DMS79 (cell line): ENCODE measurements around the gene RRAS2.
"Not testable (repeated sequence)": the region's sequence is repeated elsewhere in the genome, so short reads cannot be mapped to it uniquely, and the experiment has no call there.

ENCODE experiments used
- DNase-seq: peaks from one replicate; lab custom pipeline; 2025; lab: John Stamatoyannopoulos, UW

RRAS2 gene

DNA sequence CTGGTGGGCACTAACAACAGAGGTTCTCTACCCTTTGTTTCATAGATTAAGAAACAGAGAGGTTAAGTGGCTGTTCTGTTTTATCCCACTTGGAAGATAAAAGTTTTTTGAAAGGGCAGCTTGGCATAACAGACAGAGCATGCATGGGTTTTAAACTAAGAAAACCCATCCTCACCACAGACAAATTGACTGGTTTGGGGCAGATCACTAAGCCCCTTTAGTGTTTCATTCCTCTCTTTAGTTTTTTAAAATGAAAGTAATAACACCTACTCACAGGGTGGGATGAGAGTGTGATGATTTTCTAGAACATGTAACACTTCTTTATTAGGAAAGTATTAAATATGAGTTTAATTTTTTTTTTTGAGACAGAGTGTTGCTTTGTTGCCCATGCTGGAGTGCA is 12.3 kb upstream of the RRAS2 start:
- DNase-seq: no peak

DNA sequence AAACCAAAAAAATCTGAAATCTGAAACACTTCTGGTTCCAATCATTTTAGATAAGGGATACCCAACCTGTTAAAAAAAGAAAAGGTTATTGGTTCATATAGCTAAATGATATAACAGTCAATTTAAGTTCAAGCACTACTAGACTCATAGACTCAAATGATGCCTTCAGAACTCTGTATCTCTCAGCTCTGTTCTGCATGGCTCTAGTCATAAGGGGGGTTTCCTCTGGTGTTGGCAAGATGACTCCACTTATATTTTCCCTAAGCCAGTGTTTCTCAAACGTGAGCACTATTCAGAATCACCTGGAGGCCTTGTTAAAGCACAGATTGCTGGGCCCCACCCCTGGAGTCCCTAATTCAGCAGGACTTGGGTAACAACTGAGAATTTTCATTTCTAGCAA is 11.5 kb upstream of the RRAS2 start:
- DNase-seq: no peak

DNA sequence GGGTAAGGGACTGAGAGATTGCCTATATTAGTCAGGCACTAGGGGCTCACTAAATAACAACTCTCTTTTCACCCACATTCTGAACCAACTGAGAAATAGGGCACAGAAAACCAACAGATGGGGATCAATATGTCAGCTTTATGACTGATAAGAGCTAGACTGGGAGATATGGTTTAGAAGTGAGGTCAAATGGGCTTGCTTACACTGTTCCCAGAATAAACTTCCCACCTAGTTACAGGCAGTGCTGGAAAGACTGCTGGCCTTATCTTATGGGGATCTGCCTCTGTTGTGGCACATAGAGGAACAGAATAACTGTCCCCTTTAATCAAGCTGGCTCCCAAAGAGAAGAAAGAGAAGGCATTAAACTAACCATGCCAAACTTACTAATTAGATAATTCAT is 10.6 kb upstream of the RRAS2 start:
- DNase-seq: no peak

DNA sequence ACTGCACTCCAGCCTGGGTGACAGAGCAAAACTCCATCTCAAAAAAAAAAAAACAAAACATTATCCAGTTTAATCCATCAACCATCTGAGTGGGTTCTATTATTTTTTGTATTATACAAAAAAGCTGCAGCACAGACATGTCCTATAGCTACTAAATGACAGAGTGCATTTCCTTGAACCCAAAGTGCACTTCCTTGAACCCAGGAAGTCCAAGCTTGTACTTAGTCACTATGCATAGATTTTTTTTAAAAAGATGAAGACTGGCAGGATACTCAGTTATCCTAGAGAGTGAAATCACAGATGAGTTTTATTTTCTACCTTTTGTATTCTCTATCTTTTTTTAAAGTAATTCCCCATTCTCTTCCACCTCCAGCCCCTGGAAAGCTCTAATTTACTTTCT is 8.0 kb upstream of the RRAS2 start:
- no peak for DNase-seq

DNA sequence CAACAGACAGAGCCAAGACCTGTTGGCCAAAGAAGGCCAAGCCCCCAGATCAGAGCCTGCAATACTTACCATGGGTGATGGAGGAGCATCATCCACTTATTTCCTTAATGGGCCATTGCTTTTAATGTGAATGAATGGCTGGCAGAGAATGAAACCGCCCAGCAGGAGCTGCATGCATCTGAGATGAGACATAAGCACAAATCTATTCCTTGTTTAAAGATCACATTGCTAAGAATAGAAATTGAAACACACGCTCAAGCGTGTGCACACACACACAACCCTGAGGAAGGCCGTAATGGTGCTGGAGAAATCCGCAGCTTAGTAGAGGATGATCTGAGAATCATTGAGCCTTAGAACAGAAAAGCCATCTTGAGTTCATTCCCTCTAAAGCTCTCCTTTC is 5.3 kb upstream of the RRAS2 start:
- no peak for DNase-seq

DNA sequence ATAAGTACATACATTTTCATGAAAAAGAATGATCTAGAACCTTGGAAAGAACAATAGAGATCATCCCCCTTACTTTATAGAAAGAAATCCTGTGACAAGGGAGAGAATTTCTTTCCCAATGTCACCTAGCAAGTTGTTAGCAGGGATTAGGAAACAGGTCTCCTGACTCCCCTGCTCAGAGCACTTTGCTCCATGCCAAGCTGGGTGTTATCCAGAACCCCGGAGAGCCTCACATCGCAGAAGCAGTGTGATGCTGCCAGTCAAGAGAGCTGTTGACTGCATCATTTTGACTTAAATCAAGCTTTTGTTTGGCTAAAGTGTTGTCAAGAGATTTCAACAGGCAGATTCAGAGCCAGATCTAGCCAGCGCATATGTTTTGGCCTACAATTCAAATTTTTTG is 3.6 kb upstream of the RRAS2 start:
- no peak for DNase-seq

DNA sequence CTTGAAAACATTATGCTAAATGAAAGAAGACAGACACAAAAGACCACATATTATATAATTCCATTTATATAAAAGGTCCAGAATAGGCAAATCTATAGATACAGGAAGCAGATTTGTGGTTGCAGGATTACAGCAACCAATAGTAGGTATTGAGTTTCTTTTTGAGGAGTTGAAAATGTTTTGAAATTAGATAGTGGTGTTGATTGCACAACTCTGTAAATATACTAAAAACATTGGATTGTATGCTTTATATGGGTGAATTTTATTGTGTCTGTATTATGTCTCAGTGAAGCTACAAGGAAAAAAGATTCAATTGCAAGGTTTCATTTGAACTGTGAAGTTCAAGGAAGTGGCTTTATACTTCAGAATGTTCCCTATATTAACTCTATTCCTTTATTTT is 3.0 kb upstream of the RRAS2 start:
- no peak for DNase-seq

DNA sequence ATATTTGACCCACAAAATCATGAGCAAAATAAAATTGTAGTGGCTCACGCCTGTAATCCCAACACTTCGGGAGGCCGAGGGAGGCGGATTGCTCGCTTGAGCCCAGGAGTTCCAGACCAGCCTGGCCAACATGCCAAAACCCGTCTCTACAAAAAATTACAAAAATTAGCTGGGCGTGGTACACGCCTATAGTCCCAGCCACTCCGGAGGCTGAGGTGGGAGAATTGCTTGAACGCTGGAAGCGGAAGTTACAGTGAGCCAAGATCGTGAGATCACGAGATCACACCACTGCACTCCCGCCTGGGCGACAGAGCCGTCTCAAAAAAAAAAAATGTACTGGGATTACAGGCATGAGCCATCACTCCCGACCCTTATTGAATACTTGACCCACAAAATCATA is 2.0 kb upstream of the RRAS2 start:
- no peak for DNase-seq

DNA sequence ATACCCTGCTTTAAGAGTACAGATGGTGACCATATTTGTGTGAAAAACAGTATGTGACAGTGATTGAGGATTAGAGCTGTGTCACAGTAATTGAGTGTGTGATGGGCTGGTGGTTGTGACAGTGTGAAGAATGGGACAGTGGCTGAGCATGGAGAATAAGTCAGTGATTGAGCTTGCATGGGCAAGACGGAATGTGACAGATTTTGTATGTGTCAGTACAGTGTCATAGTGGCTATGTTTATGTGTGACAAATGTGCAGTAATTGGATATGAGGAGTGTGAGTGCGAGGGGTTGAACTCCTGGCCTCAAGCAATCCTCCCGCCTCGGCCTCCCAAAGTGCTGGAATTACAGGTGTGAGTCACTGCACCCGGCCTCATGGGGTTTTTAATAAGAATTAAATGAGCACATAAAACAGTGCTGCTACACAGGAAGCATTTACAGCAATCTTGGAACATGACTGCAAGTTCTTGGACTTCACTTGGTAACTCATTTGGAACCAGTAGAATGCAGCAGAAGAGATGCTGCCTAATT is 583 bp upstream of the RRAS2 start:
- no peak for DNase-seq

DNA sequence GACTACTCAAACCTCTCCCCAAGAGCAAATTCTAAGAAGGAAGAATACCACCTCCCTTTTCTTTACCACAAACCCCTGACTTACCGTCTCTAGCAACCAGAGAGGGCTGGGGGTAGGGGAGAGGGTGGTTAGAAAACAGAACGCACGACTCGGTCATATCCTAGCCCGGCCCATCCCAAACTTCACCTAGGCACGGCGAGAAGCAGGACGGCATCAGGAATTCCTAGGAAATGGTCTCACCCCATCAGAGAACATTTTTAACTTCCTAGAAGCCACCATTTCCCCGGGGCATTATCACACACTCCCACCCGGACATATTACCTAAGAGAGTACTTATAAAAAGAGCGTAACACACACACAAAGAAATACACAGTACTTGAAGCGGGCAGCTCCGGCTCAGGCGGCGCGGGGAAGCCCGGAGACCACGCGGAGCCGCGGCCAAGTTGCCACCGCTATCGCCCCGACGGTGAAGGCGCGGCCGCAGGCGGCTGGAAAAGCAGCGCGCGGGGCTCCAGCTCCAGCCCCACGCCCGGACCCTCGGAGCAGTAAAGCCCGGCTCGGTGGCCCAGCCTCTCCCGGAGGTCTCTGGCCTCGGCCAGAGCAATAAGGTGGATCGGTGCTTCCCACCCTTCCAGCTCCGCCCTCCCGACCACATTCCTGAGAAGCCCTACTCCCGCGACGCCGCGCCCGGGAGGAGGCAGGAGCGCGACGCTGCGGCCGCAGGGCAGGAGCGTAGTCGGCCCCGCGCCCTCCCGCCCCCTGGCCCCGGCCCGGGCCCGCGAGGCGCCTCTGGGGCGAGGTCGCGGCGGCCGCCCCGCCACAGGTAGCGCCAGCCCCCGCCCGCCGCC is 878 bp downstream of the RRAS2 start:
- DNase-seq: no peak

DNA sequence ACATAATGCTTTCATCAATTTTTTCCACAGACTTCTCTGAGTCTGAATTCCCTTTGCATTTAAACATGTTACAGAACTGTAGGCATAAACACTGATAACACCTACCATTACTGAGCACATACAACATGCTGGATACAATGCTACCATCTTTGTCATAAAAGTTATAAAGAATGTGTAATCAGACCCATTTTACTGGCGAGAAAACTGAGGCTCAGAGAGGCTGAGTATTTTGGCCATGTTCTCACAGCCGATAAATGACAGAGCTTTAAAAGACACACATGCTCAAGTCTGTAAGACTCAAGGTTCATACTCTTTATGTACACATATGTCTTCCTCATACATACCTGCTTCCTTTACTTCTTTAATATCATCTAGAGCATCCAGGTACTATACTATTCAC is 2.6 kb downstream of the RRAS2 start:
- DNase-seq: no peak

DNA sequence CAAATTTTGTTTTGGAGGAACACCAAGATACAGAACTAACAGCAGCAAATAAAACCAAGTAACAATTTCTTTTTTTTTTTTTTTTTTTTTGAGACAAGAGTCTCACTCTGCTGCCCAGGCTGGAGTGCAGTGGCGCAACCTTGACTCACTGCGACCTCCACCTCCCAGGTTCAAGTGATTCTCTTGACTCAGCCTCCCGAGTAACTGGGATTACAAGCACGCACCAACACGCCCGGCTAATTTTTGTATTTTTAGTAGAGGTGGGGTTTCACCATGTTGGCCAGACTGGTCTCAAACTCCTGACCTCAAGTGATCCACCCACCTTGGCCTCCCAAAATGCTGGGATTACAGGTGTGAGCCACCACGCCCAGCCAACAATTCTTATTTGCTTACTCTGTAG is 4.4 kb downstream of the RRAS2 start:
- not testable (repeated sequence) for DNase-seq

DNA sequence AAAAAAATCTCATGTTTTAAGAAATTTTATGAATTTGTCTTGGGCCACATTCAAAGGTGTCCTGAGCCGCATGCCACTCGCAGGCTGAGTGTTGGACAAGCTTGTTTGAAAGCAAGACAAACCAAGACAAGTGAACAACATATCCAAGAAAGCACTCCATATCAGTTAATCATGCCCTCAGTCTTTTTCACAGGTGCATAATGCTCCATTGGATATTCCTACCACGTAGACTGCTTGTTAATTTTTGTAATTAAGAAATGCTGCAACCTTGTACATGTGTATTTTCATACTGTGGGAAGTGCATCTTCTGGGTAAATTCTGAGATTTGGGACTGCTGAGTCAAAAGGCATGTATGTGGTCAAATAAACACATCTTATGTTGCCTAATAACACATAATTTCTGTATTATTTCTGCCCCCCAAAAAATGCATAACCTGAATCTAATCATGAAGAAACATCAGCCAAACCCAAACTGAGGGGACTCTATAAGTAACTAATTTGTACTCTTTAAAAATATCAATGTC is 8.2 kb downstream of the RRAS2 start:
- no peak for DNase-seq

DNA sequence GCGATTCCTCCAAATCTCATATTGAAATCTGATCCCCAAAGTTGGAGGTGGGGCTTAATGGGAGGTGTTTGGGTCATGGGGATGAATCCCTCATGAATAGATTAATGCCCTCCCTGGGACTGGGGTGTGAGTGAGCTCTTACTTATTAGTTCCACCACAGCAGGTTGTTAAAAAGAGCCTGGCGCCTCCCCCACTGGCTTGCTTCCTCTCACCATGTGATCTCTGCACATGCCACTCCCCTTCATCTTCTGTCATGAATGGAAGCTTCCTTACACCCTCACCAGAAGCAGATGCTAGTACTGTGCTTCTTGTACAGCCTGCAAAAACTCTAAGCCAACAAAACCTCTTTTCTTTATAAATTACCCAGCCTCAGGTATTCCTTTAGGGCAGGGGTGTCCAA is 8.8 kb downstream of the RRAS2 start:
- DNase-seq: no peak

DNA sequence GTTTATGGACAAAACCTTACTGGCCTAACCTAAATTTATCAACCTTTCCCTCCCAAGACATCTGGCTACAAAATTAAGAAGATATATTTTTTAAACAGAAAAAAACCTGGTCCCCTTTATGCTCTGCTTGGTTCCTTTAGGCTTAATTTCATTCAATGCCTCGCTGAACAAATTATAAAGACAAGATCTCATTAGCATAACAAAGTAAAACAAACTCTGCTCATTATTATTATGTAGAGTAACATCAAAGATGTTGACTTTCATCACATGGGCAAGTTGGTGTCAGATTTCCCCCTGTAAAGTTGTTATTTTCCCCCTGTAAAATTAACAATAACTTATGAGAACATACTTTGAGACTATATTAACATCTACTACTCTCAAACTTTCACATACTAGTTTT is 11.0 kb downstream of the RRAS2 start:
- no peak for DNase-seq

DNA sequence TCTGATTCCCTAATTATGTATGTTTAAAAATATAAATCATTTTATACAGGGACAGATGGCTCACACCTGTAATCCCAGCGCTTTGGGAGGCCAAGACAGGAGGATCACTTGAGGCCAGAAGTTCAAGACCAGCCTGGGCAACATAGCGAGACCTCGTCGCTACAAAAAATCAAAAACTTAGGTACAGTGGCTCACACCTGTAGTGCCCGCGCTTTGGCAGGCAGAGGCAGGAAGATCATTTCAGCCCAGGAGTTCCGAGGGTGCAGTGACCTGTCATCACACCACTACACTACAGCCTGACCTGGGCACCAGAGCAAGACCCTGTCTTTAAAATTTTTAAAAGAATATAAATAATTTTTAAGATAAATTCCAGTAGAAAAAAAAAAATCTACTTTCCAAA is 11.5 kb downstream of the RRAS2 start:
- no peak for DNase-seq

DNA sequence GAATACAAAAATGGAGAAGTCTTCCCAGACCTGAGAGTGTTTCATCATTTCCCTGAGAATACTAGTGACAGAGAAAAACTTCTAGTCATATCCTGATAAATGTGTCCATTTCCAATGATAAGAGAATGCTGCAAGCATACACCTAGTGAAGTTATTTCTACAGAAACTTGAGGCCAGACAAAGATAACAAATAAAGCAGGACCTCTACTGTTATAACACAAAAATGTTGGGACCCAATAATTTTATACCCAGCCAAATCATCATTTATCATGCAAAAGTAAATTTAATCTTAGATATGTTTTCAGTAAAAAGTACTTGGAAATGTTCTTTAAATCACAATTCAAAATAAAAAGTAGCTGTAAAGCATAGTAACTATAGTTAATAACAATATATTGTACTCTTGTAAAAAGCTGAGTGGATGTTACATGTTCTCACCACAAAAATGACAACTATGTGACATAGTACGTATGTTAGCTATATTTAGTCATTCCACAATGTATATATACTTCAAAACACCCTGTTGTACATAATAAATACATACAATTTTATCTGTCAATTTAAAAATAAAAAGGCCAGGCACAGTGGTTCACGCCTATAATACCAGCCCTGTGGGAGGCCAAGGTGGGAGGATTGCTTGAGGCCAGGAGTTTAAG is 12.6 kb downstream of the RRAS2 start:
- no peak for DNase-seq

DNA sequence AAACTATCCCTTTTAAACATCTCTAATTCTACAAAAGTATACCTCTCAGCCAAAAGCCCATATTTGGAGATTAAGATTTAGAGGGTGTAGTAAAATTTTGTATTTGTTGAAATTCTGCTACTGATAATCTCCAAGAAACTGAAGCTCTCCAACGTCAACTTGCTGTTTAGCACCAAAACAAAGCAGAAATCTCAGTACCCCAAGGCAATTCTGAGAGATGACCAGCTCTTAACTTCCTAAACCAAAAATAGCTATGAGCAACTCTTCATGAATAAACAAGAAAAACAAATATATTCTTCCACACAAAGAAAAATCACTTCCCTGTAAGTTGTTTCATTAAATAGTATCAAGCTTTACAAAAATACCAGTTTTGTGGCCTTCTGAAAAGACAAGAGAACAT is 13.3 kb downstream of the RRAS2 start:
- no peak for DNase-seq

DNA sequence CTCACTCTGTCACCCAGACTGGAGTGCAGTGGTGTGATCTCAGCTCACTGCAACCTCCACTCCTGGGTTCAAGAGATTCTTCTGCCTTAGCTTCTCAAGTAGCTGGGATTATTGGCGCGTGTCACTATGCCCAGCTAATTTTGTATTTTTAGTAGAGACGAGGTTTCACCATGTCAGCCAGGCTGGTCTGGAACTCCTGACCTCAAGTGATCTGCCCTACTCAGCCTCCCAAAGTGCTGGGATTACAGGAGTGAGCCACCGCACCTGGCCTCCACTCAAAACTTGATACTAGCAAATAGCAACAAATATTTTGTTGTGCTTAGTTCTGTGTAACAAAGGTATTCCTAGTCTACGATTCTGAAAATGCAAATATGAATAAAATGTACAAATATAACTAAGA is 14.0 kb downstream of the RRAS2 start:
- not testable (repeated sequence) for DNase-seq

DNA sequence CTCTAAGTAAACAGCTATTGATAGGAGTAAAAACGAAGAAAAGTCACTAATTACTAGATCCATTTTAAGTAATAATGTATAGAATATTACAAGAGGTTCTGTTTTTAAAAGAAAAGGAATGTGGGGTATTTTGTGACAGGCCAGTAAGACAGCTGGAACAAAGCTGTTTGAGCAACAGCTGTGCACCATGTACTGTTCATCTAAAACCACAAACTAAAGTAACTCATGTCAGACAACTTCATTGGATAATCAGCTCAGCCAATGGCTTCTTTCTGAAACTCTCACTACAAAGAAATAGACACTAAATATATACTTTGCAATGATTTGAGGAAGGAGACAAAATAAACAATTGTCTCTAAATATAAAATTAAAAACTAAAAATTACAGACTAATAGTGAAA is 16.1 kb downstream of the RRAS2 start:
- no peak for DNase-seq

DNA sequence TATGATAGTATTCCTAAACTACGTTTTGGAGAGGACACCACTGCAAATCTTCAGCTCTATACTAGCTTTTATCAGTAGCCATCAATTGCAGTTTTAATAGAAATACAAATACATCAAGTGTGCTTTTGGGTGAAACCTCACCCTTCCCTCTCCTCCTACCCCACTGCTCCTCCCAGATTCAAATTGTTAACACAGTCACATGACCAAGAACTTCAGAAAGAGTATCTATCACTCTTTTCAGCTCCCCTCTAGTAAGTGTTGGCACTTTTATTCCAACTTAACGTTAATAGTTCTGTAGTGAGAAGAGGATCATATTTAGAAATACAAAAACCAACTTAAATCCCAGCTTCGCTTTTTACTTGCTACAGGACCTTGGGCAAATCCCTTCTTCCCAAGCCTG is 17.0 kb downstream of the RRAS2 start:
- no peak for DNase-seq

DNA sequence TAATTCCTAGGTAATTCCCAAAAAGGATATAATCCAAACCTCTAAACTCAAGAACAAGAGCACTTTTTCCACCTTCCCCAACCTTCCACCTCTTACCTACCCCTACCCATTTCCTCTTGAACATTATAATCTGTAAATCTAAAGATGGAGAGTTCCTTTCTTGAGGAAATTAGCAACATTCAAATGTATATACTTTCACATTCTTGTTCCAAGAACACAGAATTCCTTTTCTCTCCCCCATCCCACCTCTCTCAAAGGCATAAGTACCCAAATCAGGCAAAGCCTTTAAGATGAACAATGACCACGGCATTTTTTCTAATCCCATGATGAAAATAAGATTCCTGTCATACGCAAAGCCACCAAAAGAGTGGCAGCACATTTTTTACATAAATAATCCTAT is 18.3 kb downstream of the RRAS2 start:
- no peak for DNase-seq

DNA sequence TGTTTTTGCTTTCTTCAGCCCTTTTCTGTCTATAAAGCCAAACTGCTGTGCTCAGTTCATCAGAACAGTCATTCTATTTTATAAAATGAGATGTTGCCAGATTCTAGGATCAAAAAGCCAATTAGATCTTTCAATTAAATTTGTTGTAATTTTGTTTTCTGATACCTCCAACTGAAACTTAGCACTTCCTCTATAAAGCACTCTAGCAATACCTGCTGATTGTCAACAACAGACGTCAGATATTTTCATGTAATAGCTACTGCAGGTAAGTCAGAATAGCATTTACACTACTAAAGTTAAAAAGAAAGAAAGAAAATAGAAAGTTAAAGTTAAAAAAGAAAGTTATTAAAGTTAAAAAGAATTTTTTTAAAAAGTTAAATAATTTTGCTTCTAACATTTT is 19.6 kb downstream of the RRAS2 start:
- no peak for DNase-seq
